Hematopoietic multipotent progenitor cell treated with erythropoietin and hydrocortisone succinate and interleukin-3 and kit ligand, for 8 days (in vitro differentiated cells): ENCODE measurements around the gene SLC4A7.
"Not testable (repeated sequence)": the region's sequence is repeated elsewhere in the genome, so short reads cannot be mapped to it uniquely, and the experiment has no call there.

ENCODE experiments used
- DNase-seq: peaks from one replicate; pipeline ENCODE4 v3.0.0-alpha.2; 2015

Gene SLC4A7

DNA sequence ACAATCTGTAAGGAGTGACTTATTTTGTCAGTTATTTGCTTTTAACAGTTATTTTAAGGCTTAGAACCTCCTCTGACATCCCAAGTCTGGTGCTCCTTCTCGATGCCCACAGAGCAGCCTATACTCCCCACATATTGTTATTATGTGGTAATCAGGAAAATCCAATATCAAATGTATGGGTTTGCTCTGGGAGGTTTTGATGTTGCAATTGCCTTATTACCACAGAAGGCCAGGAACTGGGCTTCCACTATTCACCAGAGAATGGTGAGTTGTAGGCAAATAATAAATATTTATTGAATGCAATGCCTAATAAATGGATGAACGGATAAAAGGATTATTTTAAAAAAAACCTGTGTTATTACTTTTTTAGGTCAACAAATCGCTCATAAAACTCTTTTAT, 127.2 kb downstream of the SLC4A7 start:
- DNase-seq, result no peak

DNA sequence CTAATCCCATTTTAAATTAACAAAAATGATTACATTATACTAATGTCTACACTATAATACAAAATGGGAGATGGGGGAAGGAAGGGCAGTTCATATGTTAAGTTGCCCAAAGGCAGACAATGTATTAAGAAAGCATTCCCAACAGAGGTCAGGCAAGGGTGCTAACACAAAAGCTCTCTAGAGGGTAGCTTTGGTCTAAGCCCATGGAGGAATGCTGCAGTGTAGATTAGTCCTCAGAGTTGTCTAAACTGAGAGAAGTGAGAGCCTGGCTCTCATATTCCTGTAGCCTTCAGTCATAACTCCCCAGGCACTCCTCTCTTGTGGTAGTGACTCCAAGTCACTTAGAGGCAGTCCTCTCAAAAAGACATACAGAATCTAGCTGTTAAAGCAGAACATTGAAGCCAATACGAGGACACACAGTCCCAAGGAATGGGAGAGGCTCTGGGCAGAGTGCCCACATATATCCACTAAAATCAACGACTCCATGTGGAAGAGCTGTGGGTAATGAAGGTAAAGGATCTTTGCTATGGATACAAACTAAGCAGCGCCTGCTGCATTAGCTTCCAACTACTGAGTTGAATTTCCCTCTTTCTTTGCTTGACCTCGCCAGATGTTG, 129.5 kb downstream of the SLC4A7 start:
- no peak for DNase-seq

DNA sequence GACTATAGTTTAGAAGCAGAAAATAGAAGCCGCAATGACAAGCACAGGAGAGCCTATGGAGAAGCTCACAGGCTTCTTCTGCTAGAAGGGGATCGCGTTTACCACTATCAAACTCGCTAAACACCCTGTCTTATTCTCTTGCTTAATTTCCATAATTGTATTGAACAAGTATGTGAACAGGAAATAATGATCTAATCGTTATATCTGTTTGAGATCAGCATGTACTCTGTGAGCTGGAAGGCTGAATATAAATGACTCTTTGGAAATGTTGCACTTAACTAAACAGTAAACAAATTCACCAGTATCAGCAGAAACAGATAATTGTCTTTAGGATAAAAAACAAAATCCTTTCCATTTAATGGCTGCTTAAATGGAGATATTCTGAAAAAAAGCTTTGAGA, 130.0 kb downstream of the SLC4A7 start:
- DNase-seq, result no peak

DNA sequence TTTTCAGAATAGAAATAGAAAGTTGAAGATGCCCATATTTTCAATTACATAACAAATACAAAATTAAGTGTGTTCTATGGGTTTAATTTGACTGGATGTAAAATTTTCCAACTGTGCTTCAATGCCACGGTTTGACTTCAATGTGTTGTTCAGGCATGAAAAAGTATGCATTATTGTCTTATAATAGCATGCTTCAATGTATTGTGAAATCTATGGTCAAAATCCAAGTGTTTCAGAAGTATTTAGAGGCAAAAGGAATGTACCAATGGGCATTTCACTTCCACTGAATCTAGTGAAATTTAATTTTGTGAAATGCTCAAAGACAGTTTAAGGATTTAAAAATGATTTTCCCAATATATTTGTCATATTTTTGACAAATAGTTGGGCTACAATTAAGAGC, 131.0 kb downstream of the SLC4A7 start:
- no peak for DNase-seq

DNA sequence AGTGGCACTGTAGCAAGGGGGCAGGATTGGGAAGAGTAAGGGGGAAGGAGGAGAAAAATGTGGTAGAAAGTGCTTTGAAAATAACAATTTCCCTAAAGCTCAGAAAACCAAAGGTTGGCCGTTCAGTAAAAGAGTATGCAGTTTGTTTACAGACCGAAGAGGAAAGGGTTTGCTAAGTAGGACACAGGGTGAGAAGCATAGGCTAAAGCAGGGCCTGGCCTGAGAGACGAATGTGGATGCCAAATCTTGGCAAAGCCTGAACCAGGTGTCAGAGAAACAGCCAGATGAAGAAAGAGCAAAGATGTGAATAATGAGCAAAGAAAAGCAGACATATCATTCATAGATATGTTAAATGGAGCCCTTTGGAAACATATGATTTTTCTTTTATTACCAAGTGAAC, 132.1 kb downstream of the SLC4A7 start:
- no peak for DNase-seq

DNA sequence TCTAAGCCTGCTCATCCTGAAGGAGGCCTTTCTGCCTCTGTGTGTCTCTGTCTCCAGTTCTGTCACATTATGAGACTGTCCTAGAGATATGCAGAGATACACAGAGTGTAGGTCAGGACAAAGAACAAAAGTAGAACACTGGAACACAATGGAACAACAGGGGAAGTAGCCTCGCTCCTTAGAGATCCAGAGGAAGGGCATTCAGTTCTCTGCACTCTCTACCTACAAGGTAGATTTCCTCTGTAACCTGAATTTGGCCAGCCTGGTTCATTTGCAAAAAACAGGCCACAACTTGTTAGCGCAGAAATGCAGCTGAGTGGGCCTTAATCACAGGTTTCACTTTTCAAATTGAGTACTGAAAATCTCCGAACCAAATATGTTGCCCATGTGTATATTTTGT, 134.4 kb downstream of the SLC4A7 start:
- DNase-seq, result no peak

DNA sequence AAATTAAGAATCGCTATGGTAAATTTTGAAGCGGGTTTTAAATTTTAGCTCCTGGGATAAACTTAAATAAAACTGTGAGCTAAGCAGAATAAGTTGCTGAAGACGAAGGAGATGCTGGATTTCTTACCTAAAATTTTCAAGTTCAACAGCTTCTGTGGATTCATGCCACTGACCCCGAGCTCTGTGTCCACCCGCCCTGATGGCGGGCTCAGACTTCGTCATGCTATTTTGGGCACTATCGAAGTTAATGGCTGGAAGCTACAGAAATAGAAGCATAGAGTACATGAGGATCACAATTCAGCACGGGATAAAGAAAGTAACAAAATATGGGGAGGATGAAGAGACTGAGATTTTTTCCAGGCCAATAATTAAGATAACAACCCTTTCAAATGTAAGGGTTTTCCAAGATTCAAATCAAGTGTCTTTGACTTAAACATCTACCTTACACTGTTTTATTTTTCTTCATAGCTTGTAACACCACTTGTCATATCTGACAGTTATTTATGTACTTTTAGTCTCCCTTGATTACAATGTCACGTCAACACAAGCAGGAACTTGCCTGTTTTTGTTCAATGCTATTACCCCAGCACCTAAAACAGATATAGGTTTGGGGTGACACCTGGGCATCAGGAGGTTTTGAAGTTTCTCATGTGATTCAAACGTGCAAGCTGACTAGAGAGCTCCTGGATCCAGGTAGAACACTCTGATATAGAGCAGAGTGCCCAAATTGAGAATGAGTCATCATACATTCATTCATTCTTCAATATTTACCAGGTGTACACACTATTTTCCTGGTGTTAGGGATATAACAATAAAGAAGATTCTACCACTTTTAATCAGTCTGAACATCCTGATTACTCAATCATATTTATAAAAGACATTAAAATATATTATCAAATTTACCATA, 138.0 kb downstream of the SLC4A7 start:
- no peak for DNase-seq

DNA sequence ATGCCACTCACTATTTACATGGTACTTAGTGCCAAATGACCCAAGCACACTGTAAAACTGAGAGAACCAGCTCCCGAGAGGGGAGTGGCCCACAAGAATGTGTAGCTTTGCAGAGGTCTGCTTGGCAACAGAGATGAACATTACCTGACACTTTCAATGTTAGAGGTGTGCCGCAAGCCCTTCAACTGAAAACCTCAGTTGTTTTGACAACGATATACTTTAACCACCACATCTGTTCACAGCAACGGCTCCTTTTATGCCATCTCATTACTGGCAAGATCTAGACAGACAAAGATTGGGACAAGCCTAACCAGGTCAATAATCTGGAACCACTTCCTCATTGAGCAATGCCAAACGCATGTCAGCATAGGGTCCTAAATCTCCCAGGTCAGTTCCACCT, 138.7 kb downstream of the SLC4A7 start:
- peak; percentile 19 for DNase-seq

DNA sequence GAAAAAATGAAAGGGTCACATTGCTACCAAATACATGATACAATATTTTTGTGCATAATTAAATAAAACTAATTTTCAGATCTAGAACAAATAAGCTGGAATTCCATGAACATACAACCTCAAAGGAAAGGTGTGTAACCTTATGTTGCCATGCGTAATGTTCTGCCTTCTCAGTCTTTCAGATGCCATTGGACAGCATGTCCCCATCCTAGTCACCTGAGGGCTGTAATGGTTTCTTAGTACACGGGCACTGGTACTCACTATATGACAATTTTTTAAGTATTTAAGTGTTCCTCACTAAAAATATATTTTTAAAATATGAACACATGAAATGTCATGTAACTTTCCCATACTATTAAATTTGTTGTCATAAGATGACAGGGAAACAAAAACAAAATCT, 139.1 kb downstream of the SLC4A7 start:
- no peak for DNase-seq

DNA sequence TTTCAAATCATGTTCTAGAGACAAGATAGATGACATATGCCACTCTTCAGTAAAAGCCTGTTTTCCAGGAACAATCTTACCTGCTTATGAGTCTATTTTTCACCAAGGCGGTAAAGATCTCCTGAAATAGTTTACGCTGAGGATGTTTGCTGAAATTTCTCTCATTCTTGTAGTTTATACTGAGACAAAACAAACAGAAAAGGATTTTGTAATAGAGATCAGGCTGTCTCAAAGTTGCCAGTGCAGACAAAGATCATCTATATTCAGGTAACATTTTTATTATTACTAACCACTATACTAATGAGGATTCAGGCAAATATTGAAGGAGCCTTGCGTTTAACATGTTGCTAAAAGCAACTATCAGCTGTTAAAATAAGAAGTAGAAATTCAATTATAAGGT, 140.0 kb downstream of the SLC4A7 start:
- DNase-seq, result no peak

DNA sequence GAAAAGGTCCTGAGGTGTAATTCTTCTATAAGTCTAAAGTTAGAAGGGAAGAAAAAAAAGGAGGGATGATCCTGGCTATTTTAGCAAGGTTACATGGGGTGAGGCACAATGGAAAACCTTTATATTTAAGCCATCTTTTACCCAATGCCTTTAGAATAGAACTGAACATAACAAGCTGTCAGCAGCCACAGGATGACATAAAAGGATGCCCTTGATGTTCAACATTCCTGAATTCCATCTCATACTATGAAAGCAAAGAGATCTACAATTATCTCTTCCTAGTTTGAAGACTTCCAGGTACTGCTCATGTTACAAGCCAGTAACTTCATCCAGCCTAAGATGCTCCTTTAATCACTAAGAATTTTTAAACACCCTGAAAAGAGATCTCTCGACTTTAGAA, 141.9 kb downstream of the SLC4A7 start:
- DNase-seq, result no peak

DNA sequence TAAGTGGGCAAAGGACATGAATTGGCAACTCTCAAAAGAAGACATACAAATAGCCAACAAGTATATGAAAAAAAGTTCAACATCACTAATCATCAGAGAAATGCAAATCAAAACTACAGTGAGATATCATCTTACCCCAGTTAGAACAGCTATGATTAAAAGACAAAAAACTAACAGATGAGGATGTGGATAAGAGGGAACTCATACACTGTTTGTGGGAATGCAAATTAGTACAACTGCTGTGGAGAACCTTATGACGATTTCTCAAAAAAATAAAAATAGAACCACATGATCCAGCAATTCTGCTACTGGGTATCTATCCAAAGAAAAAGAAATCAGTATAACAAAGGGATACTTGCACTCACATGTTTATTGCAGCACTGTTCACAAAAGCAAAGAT, 143.7 kb downstream of the SLC4A7 start:
- DNase-seq, result no peak

DNA sequence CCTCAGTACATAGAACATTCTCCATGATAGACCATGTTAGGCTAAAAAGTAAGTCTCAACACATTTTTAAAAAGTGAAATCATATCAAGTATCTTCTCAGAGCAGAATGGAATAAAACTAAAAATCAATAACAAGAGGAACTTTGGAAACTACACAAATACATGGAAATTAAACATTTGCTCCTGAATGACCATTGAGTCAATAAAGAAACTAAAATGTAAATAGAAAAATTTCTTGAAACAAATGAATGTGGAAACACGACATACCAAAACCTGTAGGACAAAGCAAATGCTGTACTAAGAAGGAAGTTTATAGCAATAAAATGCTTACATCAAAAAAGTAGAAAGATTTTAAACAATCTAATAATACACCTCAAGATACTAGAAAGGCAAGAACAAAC, 148.6 kb downstream of the SLC4A7 start:
- no peak for DNase-seq

DNA sequence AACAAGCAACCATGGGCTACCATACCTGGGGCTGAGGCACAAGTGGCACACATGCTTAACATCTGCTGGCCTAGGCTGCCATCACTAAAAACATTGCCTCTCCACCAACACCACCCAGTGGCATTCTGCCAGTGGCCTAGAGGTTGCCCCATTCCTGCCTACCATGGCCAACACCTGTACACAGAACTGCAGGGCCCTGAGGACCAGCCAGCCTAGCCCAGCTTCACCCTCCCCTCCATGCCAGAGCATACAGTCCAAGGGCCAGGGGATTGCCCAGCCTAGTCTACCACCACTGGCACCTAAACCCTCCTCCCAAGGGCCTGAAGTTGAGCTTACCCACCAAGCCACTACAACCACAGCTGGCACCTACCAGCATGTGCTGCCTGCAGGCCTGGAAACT, 150.3 kb downstream of the SLC4A7 start:
- no peak for DNase-seq

DNA sequence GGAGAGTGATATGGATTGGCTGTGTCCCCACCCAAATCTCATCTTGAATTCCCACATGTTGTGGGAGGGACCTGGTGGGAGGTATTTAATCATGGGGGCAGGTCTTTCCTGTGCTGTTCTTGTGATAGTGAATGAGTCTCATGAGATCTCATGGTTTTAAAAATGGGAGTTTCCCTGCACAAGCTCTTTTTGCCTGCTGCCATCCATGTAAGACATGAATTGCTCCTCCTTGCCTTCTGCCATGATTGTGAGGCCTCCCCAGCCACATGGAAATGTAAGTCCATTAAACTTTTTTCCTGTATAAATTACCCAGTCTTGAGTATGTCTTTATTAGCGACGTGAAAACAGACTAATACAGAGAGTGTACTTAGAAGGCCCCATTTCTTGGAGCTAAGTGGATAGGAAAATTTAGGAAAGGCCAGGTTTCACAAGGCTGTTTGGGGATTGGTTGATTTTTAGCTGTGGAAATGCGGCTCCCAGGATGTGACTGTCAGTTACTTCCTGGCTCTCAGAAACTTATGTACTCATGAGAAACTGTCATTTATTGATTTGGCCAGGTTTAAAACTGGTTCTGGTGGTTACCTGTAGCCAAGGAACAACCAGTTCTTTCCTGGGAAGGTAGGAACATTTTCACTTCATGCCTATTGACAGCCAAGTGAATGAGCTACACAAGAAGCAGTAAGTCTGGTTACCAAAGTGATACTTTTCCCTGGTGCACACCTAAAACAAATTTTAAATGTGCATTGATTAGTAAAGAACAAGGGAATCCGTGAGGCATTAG, 155.0 kb downstream of the SLC4A7 start:
- DNase-seq, result not testable (repeated sequence)

DNA sequence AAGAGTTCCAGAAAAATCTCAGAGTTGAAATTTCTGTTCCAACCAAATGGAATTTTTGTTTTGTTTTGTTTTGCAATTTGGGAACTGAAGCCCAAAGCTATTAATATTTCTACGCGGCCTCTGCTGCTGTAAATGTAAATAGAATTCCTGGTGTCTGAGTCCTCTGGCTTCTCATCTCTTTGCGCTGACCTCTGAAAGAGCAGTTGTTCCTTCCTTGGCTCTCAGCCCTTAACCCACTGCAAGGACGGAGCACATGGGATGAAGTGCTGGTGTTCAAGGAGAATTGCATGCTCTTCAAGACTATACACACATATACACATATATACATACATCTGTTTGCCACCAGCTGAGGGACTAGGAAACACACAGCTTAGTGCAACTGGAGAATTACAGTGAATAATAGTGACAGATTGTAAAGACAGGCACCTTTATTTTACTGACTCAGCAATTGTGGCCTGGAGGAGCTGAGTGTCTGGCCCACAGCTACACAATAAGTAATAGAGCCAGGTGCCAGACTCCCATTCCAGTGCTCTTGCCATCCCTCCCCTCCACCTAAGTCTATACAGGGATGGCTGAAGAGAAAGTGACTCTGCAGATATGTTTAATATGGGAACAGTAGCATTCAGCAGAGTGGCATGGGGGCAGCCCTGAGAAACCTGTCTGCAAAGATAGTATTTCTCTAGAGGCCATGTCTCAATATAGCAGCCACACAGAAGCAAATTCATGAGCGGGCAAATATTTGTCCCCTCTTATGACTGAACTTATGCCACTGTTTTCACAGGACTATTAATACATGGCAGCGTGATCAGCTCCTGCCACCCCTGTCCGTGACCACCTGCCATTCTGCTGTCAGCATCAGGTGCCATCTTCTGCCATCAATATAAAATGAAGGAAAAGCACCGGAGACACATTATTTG, 157.3 kb downstream of the SLC4A7 start:
- DNase-seq, result no peak

DNA sequence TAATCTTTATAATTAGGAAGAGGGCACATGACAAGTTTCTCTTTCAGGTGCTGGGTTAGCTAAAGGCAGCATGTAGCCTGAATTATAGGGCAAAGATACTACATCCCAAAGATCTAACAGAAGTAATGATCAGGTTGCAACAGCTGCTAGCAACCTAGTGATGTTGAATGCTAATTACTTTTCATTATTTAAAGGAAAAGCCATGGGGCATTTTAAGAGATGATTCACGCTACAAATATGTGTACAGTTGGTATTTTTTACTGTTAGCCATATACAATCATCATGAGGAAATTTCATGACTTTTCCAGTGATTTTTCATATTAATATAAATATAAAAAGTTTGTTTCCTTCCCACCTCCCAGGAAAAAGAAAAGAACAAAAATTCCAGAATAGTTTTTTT, 158.0 kb downstream of the SLC4A7 start:
- no peak for DNase-seq

DNA sequence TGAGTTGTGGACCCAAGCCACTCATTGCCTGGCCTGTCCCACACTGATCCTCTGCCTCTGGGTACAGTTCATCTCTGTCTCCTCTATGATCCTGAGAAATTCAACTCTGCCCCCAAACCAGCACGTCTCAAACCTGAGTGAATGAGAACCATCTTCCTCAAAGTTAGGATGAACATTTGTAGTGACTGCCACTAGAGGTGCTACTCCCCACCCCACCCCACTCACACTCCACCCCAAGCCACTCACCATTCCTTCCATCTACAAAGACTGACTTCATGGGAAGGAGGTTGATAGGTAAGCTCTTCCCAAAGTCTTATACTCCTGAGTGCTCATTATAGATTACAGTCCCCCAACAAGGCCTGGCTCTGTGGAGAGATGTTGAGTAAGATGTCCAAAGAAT, 158.8 kb downstream of the SLC4A7 start:
- no peak for DNase-seq

DNA sequence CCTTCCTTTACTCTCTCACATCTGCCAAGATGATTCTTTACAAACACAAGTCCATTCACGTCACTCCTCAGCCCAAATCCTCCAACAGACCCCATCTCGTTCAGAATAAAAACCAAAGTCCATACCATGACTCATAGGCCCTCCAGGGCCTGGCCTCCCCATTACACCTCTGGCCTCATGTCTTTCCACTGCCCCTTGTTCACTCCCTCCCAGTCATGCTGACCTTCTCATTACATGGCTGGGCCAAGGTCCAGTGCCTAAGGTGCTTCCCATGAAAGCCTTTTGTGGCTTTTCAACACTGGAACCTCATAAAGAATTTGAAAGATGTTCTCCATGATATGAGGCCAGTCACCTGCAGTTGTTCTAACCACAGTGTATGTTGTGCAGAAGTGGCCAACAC, 159.5 kb downstream of the SLC4A7 start:
- no peak for DNase-seq

DNA sequence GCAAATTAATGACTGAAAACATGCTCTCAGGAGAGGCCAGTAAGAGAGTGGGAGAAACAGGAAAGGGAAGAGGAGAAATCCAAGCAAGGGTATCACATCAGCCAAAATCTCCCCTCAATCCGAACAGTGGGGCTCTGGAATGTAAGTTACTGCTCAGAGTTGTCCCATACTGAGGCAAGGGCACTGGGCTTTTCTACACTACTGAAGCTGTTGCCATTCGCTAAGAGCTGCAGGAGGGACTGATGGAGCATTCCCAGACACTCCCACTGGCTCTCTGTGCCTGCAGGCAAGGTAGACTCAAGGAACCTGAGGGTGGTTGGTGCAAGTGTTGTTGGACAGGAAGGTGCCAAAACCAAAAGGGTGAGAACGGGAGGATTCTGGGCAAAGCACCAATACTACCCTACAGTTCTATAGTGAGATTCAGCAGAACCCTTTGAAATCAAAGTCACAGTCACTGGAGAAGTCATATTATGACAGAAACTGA, 161.1 kb downstream of the SLC4A7 start:
- DNase-seq, result no peak
